Activated CD4-positive, alpha-beta T cell treated with anti-CD3 and anti-CD28 coated beads for 24 hours (primary cell): Measurements from ENCODE around the gene ARRDC5.
"Not testable (repeated sequence)": the region's sequence is repeated elsewhere in the genome, so short reads cannot be mapped to it uniquely, and the experiment has no call there.

Experiments
- DNase-seq, 2 donors: peaks; one replicate each; pipeline ENCODE4 v3.0.0-alpha.2; 2020; ENCODE audit warnings: low read depth in 2 of 2

The ARRDC5 gene

GRCh38 chr19:4909897-4910593, 7.3 kb upstream of the ARRDC5 start:
- DNase-seq = peak; percentile 94

GRCh38 chr19:4909156-4909896, 6.6 kb upstream of the ARRDC5 start, which contains the start of gene UHRF1:
Gene UHRF1 (plus strand): TSS chr19:4909501. CDS start chr19:4910886, 1,385 bp downstream.
- peak in 1 of 2 donors; percentile 78 for DNase-seq

- no peak for DNase-seq
Measured at GRCh38 chr19:4908781-4909155, 6.1 kb upstream of the ARRDC5 start.

GRCh38 chr19:4908360-4908759, 5.7 kb upstream of the ARRDC5 start:
- no peak for DNase-seq

- no peak for DNase-seq
Measured at GRCh38 chr19:4906963-4907362, 4.3 kb upstream of the ARRDC5 start.

- DNase-seq = no peak
Measured at GRCh38 chr19:4904481-4904880, 1.8 kb upstream of the ARRDC5 start.

- DNase-seq = not testable (repeated sequence)
Measured at GRCh38 chr19:4900879-4901278, 1.8 kb downstream of the ARRDC5 start.

- no peak for DNase-seq
Measured at GRCh38 chr19:4897146-4897545, 5.5 kb downstream of the ARRDC5 start.

GRCh38 chr19:4896372-4896771, 6.3 kb downstream of the ARRDC5 start:
- DNase-seq = no peak

GRCh38 chr19:4892962-4893361, 9.7 kb downstream of the ARRDC5 start:
- not testable (repeated sequence) for DNase-seq

GRCh38 chr19:4891066-4891465, 11.6 kb downstream of the ARRDC5 start:
- no peak for DNase-seq

GRCh38 chr19:4889034-4889815, 13.5 kb downstream of the ARRDC5 start:
- DNase-seq = no peak

GRCh38 chr19:4887803-4888202, 14.9 kb downstream of the ARRDC5 start:
- DNase-seq = not testable (repeated sequence)

GRCh38 chr19:4884993-4885392, 17.7 kb downstream of the ARRDC5 start:
- DNase-seq = not testable (repeated sequence)

GRCh38 chr19:4882874-4883273, 19.8 kb downstream of the ARRDC5 start:
- not testable (repeated sequence) for DNase-seq

GRCh38 chr19:4879041-4879440, 23.7 kb downstream of the ARRDC5 start:
- no peak for DNase-seq

GRCh38 chr19:4878491-4878968, 24.2 kb downstream of the ARRDC5 start:
- no peak for DNase-seq

GRCh38 chr19:4877753-4878490, 24.8 kb downstream of the ARRDC5 start:
- no peak for DNase-seq

- DNase-seq = no peak
Measured at GRCh38 chr19:4873930-4874329, 28.8 kb downstream of the ARRDC5 start.

- DNase-seq = no peak
Measured at GRCh38 chr19:4871711-4872110, 31.0 kb downstream of the ARRDC5 start.

GRCh38 chr19:4870025-4870700, 32.5 kb downstream of the ARRDC5 start:
- no peak for DNase-seq
